Measurements from ENCODE around the gene ZSCAN5B.
A peak's percentile ranks its signal among the peaks of the same experiment; 100 is the strongest.

ZSCAN5B gene

DNA sequence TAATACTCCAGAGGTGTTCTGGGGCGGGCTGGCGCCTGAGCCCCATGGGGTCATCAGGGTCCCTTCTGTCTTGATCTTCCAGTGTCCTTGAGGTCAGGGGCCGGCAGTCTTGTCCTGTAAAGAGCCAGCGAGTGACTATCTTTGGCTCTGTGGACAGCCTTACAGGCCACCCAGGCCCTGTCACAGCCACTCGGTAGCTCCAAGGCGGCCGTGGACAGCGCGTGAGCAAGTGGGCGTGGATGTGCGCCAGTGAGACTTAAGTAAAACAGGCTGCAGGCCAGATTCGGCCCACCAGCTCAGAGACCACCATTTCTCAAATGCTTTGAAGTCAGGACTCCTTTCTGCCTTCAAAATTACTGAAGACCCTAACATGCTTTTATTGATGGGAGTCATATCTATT is 52.8 kb downstream of the ZSCAN5B start:
- no peak for FAIRE-seq

DNA sequence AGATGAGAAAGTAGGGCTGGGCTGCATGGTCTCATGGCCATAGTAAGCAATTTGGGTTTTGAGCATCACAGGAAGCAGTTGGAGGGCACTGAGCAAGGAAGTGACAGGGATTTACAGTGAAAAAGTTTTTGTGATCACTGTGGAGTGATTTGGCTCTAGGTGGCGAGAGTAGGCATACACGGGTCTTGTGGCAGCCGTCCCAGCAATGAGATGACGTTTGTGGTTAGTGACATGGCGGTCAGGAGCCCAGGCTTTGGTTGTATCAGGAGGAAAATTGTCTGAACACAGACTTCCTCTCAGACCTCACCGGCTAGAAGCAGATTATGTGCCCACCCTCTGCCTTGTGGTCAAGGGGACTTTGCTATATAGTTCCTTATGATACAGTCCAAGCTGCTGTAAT is 53.2 kb downstream of the ZSCAN5B start:
- no peak for TF ChIP-seq POLR2A (IDR thresholded peaks at IDR 0.05; ENCODE audit: low read depth, low read length)
- DNase-seq (ENCODE audit: insufficient read length, low spot score): no peak
- no peak for FAIRE-seq

More for the DNA sequence above, 52.8 kb downstream of the ZSCAN5B start:
- DNase-seq (ENCODE audit: insufficient read length, low spot score): no peak
- TF ChIP-seq POLR2A (IDR thresholded peaks at IDR 0.05; ENCODE audit: low read depth, low read length): no peak

DNA sequence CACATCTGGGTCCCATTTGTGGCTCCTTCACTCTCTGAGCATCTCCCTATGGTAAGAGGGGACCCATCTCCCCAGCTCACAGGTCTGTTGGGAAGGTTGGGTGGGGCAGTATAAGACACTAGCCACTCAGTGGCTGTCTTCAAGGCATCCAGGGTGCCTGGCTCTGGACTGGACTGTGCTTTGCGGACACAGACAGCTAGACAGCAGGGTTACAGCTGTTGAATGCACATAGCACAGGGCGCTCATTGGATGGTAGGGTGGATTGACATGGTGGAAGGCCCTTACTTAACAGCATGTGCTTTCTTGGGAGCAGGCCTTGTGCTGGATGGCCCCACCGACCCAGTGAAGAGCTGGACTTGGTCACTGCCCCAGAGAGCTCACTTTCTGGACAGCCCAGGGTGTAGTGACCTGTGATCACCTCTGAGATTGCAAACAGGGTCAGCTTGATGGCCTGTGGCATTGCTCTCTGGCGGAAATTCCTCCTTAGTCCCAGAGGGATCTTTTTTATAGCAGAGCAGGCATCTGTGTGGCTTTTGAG is 54.6 kb downstream of the ZSCAN5B start:
- TF ChIP-seq POLR2A (IDR thresholded peaks at IDR 0.05; ENCODE audit: low read depth, low read length): no peak
- FAIRE-seq (no peak), DNase-seq (ENCODE audit: insufficient read length, low spot score) (no peak)

DNA sequence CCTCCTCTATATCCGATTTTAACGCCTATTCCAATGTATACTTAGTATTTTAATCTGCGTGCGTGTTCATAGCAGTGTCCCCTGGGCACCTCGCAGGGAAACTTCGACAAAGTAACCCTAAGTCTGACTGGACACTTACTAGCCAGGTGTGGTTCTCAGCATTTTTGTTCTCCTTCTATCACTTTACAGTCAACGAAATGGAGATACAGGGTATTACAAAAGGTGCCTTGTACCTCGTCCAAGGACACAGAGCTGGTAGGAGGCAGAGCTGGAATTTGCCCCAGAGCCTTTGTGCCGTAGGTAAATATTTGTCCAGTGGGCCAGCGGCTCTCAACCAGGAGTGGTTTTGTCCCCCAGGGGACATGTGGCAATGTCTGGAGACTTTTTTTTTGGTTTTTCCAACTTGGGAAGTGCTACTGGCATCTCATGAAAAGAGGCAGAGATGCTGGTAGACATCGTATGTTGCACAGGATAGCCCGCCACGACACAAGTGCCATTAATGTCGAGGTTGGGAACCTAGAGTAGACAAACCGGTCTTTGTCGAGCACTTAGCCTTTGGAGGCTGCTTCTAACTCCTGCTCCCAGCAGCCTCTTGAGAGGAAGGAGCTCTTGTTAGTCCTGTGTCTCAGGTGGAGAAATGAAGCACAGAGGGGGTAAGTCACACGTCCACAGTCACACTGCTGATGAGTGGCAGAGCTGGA is 55.3 kb downstream of the ZSCAN5B start:
- TF ChIP-seq POLR2A (IDR thresholded peaks at IDR 0.05; ENCODE audit: low read depth, low read length): no peak
- FAIRE-seq: no peak
- DNase-seq (ENCODE audit: insufficient read length, low spot score): no peak

DNA sequence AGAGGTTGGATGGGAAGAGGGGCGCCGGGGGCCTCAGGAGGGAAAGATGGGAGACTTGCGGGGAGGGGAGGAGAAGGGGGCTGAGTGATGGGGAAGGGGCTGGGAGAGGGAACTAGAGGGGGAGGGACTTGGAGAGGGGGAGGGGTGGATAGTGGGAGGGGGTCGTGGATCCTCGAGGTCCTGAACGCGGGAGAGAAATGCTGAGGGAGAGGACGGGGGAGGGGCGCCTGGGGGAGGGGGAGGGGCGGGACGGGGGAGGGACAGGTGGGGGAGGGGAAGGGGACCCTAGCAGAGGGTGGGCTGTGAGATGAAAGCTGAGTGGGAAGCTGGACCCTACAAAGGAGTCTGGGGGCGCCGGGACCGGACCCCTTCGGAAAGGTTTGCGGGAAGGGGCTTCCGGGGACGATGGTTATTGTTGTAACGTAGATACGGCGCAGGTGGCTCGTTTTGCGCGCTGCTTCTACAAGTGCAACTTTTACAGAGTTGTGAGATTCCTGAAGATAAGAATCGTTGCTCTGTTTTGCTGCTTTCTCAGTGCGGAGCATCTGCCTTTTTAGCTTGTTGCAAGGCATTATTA is 56.1 kb downstream of the ZSCAN5B start:
- DNase-seq (ENCODE audit: insufficient read length, low spot score): no peak
- no peak for FAIRE-seq
- TF ChIP-seq POLR2A (IDR thresholded peaks at IDR 0.05; ENCODE audit: low read depth, low read length): no peak

DNA sequence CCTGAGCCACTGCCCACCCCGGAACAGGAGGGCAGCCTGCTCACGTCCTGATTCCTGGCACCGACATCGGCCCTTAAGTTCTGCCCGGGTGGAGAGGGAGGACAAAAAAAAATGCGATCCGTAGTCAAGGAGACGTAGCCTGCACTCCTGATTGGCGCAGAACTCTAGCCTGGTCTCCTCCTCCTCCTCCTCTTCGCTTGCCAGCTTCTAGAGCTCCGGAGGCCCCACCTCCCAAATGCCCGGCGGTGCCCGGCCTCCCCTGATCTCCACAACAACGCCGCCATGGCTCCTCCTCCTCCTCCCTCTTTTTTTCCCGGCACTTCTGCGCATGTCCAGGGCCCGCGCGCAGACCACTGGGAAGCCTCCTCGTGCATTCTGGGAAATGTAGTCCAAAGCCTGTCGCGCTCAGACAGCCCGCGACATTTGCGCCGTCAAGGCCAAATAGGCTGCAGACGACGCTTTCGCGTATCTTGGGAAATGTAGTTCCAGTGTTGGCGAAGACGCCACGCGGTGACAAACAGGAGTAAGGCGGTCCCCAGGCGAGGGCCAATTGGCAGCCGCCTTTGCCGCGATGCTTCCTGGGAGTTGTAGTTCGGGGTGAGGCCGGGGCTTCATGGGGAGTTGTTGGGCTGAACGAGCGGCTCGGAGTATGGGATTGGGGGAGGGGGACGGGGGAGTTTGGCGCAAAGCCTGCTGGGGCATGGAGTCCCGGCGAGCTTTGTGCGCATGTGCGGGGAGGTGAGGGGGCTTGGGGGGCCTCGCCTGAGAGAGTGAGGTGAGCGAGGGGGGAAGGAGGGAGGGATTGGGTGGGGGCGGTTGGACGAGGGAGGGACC is 56.8 kb downstream of the ZSCAN5B start, which contains the start of gene ZNF444:
Gene ZNF444, plus strand, starts transcription at position 705 of the 834 bp plus-strand sequence. CDS start 5,625 bp downstream, outside the sequence.
- FAIRE-seq: peak; percentile 38
- DNase-seq (ENCODE audit: insufficient read length, low spot score): peak; percentile 100
- peak; percentile 81 for TF ChIP-seq POLR2A (IDR thresholded peaks at IDR 0.05; ENCODE audit: low read depth, low read length)

DNA sequence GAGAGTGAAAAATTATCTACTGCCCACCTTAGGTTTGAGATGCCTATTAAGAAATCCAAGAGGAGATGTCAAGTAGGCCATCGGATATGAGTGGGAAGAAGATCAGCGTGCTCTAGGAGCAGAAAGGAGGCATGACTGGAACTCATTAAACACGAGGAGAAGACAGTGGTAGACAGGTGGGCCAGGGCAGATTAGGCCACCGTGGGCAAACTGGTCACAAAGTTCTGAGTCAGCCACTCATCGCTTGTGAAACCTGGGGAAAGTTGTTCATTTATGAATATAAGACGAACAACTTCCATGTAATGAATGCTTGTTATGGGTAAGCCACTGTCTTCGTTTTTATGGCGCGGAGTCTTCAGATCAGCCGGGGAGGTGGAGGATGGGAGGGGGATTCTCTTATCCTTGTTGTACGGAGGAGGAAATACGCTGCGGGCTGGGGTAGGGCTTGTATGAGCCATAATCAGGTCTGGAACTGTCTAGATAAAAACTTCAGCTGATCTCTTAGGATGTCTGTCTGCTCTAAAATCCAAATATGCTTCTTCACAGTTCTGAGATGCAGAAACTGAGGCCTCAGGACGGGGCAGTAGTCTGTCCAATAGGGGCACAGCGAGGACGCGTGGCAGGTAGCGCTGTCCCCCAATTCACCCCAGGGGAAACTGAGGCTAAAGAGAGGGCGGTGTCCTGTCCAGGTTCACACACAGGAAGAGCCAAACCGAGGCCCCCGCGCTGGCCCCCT is 57.6 kb downstream of the ZSCAN5B start:
- DNase-seq (ENCODE audit: insufficient read length, low spot score) (no peak), FAIRE-seq (no peak)
- TF ChIP-seq POLR2A (IDR thresholded peaks at IDR 0.05; ENCODE audit: low read depth, low read length): no peak

Measured in H54 (cell line).